Measurements from ENCODE around the gene HS3ST6. TPM values are rescaled to one million over a fixed set of nuclear protein-coding genes. Genes with fewer than 3 reads are reported as not detected.

Gene HS3ST6
- total and polyA plus RNA-seq, 2 donors (not counting 3 experiments of a cell fraction or from before 2014, with no cell fraction given) = not detected

- H3K4me3 ChIP-seq (replicated peaks in 1 of 3; ENCODE audit: insufficient read depth in 1 of 3, low read depth in 1 of 3, low read length in 3 of 3) = peak within 1 kb of the TSS in 2 of 3 experiments; percentile 13 to 23
- H2AFZ ChIP-seq (ENCODE audit: low read depth, low read length) = peak within 1 kb of the TSS; percentile 79
- H3K4me2 ChIP-seq (ENCODE audit: insufficient read depth, low read length) = peak within 1 kb of the TSS; percentile 36
- peaks cover 2% of the 10 kb centered on the region for H3K4me1 ChIP-seq (ENCODE audit: control insufficient read depth, extremely low read depth, insufficient read depth, low read length)
- no peak within 1 kb of the TSS for H3K27ac ChIP-seq (ENCODE audit: insufficient read depth, low read depth, low read length)
- no peaks in the 10 kb centered on the region for H3K79me2 ChIP-seq (ENCODE audit: control insufficient read depth, insufficient read depth, low read length)
- H3K36me3 ChIP-seq (ENCODE audit: control insufficient read depth in 2 of 2, extremely low read depth in 1 of 2, insufficient read depth in 2 of 2, low read length in 2 of 2) = no peaks in the 10 kb centered on the region
- dilution Hi-C loops (cut with MboI; ENCODE audit: extremely low pct_ligation_motif_present, low sequenced_read_pairs) (no loop called here), intact Hi-C loops (cut with micrococcal nuclease) (loop anchor here (5.0 kb wide), 1 partner anchor 35 kb away; no protein-coding TSS in a partner anchor)
- no peaks in the 10 kb centered on the region for H3K9me3 ChIP-seq (replicated peaks; ENCODE audit: control insufficient read depth, insufficient read depth, low read length)
- H3K9ac ChIP-seq (replicated peaks; ENCODE audit: extremely low read depth, insufficient read depth, low read length) = no peak within 1 kb of the TSS
- H3K27me3 ChIP-seq (ENCODE audit: control insufficient read depth in 2 of 2, insufficient read depth in 2 of 2, low read length in 2 of 2) = peaks cover 0 to 8% of the 10 kb centered on the region in 2 experiments
- peak; percentile 4 for FAIRE-seq
- no peaks in the 10 kb centered on the region for H4K20me1 ChIP-seq (replicated peaks; ENCODE audit: control insufficient read depth, extremely low read depth, insufficient read depth, low read length)
- TF ChIP-seq FOS (IDR thresholded peaks at IDR 0.05; ENCODE audit: borderline replicate concordance, insufficient read depth, low read length) (no peak), POLR2AphosphoS5 (IDR thresholded peaks at IDR 0.05; ENCODE audit: insufficient read depth, low read depth, low read length) (no peak), JUN (IDR thresholded peaks at IDR 0.05; ENCODE audit: borderline replicate concordance, insufficient read depth, insufficient read length, low read depth) (no peak), CTCF (IDR thresholded peaks at IDR 0.05; ENCODE audit: extremely low read depth in 1 of 2, insufficient read depth in 1 of 2, low read depth in 1 of 2, low read length in 2 of 2) (no peak)
- TF ChIP-seq, protein P1, sequence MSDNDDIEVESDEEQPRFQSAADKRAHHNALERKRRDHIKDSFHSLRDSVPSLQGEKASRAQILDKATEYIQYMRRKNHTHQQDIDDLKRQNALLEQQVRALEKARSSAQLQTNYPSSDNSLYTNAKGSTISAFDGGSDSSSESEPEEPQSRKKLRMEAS (IDR thresholded peaks at IDR 0.05; ENCODE audit: insufficient read depth, insufficient read length) = no peak
- ChIA-PET CTCF (no interaction called here), POLR2A (no interaction called here)
- H3K9me1 ChIP-seq (replicated peaks; ENCODE audit: control insufficient read depth, extremely low read depth, insufficient read depth, low read length) = no peaks in the 10 kb centered on the region
- no TSS peak for BruUV-seq (replicated peaks)
- DNase-seq (ENCODE audit: low read depth, low spot score) = peak; percentile 16
Measured at GRCh38 chr16:1871974-1872635, 46.1 kb downstream of the HS3ST6 start, which contains the start of gene MEIOB. MEIOB (minus strand) TSS chr16:1872164; CDS start chr16:1868175, 3,989 bp downstream.
